Epithelial cell of proximal tubule (primary cell): ENCODE measurements around the gene B3GALT5. TPM values are rescaled to one million over a fixed set of nuclear protein-coding genes. Genes with fewer than 3 reads are reported as not detected.
A peak's percentile ranks its signal among the peaks of the same experiment; 100 is the strongest.

Experiments
- DNase-seq: peaks from one replicate; pipeline ENCODE4 v3.0.0-alpha.2; 2011; ENCODE audit warnings: low read depth
- H3K4me3 ChIP-seq: 2 replicates; pipeline ENCODE4 v1.5.1; 2011; ENCODE audit warnings: low read depth, mild to moderate bottlenecking, low read length
- total RNA-seq: library from RNA; depleted of rRNA; stranded (reverse); fragments of >200 nt; gene quantifications from 2 replicates; pipeline ENCODE4 v1.2.3, GENCODE V29; 2015
- TF ChIP-seq, protein P1 (sequence below): conservative IDR thresholded peaks from 2 replicates; pipeline ENCODE4 v1.5.1; 2012; ENCODE audit warnings: low read depth, mild to moderate bottlenecking, low read length

The B3GALT5 gene
- total RNA-seq, 1 donor from 2014 or later: 3.6 TPM

DNA sequence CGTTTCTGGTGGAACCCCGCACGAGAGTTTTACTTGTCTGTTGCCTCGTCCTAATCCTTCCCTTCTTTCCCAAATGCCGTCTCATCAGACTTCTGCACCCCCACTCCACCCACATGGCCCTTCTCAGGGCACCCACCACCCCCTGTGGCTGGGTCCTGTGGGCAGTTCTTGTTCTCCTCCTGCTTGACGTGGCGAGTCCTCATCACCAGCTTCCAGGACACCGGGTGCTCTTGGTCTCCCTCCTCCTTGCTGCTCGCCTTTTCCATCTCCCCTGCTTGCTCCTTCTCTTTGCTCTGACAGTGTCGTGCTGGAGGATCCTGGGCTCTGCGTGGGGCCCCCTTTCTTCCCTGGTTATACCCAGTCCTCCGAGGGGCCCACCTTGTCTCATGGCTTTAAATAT, 51.8 kb downstream of the B3GALT5 start:
- no peak overlapping the region for H3K4me3 ChIP-seq
- no peak for DNase-seq
- TF ChIP-seq, protein P1, sequence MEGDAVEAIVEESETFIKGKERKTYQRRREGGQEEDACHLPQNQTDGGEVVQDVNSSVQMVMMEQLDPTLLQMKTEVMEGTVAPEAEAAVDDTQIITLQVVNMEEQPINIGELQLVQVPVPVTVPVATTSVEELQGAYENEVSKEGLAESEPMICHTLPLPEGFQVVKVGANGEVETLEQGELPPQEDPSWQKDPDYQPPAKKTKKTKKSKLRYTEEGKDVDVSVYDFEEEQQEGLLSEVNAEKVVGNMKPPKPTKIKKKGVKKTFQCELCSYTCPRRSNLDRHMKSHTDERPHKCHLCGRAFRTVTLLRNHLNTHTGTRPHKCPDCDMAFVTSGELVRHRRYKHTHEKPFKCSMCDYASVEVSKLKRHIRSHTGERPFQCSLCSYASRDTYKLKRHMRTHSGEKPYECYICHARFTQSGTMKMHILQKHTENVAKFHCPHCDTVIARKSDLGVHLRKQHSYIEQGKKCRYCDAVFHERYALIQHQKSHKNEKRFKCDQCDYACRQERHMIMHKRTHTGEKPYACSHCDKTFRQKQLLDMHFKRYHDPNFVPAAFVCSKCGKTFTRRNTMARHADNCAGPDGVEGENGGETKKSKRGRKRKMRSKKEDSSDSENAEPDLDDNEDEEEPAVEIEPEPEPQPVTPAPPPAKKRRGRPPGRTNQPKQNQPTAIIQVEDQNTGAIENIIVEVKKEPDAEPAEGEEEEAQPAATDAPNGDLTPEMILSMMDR: no peak

DNA sequence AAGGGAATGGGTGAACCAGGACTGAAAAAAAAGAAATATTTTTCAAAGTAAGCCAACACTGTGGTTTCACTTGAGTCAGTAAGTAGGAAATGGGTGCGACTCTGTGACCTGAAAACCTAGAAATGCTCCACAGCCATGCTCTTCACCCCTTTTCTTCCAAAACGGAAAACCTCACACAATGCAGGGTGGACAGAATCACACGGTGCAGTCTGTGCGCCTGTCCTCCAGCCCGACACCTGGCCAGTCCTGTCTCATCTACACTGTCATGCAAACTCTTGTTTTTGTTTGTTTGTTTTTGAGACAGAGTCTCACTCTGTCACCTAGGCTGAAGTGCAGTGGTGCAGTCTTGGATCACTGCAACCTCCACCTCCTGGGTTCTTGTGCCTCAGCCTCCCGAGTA, 53.3 kb downstream of the B3GALT5 start:
- DNase-seq: no peak
- no peak overlapping the region for H3K4me3 ChIP-seq
- TF ChIP-seq, protein P1: no peak

DNA sequence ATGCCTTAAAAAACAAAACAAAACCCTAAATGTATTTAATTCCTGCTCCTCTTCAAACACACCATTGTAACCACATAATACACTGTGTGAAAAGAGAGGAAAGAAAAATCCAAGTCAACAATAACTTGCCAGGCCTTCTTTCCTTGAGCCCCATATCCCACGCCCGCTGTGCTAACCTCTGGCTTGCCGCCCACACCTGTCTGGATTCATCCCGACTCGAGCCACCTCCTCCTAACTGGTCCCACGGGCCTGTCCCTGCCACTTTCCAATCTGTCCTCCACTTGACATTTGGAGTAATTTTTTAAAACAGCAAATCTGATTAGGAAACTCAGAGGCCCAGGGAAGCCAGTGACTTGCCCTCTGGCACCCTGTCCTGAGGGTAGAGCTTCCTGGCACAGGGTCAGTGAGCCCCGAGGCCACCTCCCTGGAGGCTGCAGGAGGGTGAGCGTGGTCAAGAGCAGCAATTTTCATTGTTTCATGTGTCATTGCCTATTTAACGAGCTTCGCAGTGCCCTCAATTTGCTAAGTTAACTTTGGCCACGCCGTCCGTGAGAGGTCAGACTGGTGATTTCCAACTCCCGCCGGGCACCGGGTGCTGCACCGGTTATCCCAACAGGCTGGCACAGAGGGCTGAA, 54.1 kb downstream of the B3GALT5 start:
- DNase-seq: no peak
- TF ChIP-seq, protein P1: no peak
- H3K4me3 ChIP-seq: no peak overlapping the region

DNA sequence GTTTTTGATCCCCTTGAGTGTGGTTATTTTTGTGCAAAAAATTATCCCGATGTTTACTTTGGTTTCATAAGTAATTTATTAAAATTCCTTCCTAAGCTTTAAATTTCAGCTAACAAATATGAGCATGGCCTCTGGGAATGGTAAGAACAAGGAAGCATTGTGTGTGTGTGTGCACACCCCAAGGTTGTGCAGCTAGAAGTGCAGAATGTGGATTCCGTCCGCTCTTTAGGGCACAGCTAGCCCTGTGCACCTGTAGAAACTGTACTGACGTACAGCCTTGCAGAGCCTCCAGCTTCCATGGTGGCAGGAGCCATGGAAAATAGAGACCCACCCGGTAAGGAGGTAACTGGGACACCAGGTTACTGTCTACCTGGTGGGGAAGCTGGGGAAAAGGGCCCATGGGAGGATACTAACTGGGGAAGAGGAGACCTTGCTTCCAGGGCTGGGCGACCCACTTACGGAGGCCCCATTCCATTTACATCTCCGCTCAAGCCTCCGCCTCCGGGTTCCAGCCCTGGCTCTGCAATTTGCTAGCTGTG, 54.7 kb downstream of the B3GALT5 start:
- TF ChIP-seq, protein P1: no peak
- no peak for DNase-seq
- no peak overlapping the region for H3K4me3 ChIP-seq

DNA sequence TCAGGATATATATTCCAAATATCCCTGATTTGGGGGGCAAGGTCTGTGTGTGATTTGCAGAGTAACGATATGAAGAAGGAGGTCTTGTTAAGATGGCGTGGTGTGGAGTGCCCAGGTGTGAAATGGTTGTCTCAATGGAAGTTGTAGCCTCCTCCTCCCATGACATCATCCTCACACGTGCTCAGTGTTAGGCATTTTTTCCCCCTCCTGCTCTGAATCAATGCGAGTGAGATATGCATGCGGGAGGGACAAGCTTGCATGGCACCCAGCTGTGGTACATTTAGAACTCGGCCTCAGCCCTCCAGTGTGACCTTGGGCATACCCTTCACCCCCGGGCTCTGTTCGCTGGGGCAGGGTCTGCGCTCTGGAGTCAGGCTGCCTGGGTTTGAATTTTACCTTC, 55.6 kb downstream of the B3GALT5 start:
- TF ChIP-seq, protein P1: no peak
- DNase-seq: no peak
- H3K4me3 ChIP-seq: no peak overlapping the region

DNA sequence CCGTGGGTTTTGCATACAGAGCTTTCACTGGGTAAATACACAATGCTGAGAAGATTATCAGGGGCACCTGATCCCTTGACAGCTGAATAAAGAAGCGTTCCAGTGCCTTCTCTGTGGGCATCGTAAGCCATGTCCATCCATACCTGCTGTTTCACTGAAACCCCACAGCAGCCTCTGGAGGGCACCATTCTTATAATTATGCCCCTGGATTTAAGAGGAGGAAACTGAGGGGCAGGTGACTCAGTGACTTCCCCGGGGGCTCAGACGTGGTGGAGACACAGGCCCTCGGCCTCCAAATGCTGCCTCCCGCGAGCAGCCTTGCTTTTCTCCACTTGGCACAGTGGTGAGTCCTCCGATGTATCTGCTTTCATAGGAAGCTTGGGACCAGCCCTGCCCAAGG, 56.7 kb downstream of the B3GALT5 start:
- TF ChIP-seq, protein P1: peak; percentile 25
- no peak overlapping the region for H3K4me3 ChIP-seq
- no peak for DNase-seq
